IPS-18a (cell line): ENCODE results near the gene LHX4.

Experiments
- H3K27ac ChIP-seq: one replicate; pipeline ENCODE4 v1.5.1; 2013; ENCODE audit warnings: low read length
- H3K27me3 ChIP-seq: one replicate; pipeline ENCODE4 v1.6.1; 2013; ENCODE audit warnings: mild to moderate bottlenecking, low read length; ENCODE audit not compliant: control insufficient read depth, insufficient read depth
- H3K36me3 ChIP-seq: one replicate; pipeline ENCODE4 v1.6.1; 2013; ENCODE audit warnings: low read depth, low read length; ENCODE audit not compliant: control insufficient read depth
- H3K4me1 ChIP-seq: one replicate; pipeline ENCODE4 v1.6.1; 2013; ENCODE audit warnings: low read depth, low read length; ENCODE audit not compliant: control insufficient read depth
- H3K4me3 ChIP-seq: one replicate; pipeline ENCODE4 v1.5.1; 2013; ENCODE audit warnings: low read length
- H3K9ac ChIP-seq: one replicate; pipeline ENCODE4 v1.6.1; 2013; ENCODE audit warnings: mild to moderate bottlenecking, low read length, moderate library complexity
- H3K9me3 ChIP-seq: one replicate; pipeline ENCODE4 v1.6.1; 2013; ENCODE audit warnings: low read depth, low read length; ENCODE audit not compliant: control insufficient read depth

The LHX4 gene

DNA sequence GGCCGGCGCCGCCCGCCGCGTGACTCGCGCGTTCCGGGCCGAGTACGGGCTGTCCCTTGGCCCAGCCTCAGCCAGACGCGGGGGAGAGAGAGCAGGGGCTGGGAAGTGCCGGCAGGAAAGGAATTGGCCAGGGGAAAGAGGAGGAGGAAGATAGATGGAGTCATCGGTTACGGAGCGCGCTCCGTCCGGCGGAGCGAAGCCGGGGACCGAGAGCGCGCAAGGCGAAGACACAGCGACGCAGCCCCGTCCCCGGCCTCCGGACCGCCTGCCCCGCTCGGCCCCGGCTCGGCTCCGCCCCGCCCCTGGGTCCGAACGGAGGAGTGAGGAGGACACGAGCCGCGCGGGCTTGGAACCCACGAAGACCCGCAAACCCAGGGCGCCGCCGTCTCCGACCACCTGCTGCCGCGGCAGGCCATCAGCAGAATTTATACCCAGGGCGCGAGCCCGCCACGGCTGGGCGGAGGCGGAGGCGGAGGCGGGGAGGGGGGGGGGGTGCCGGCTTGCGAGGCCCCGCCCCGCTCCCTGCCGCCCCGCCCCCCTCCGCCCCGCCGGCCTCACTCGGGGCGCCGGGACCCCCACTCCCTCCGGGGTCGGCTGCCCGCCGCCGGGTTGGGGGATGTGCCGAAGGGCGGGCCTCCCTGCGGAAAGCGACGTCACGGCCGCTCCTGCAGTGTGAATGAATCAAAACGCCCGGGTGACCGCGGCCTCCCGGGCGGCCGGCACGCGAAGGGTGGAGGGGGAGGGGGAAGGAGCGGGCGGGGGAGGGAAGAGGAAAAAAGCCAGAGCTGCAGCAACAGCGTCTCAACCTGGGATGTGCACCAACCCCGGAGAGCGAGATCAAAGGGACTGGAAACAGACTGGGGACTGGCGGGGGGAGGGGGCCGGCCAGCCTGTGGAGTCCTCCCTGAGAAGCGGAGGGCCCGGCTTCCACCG is at the start of gene LHX4:
TSS of gene LHX4 (plus strand) at position 782 of the 933 bp plus-strand sequence. CDS start 266 bp downstream, outside the sequence.
- Histone ChIP-seq H3K9me3 (no peaks in the 10 kb centered on the region), H3K36me3 (no peaks in the 10 kb centered on the region), H3K4me1 (peaks cover 20% of the 10 kb centered on the region), H3K4me3 (peak within 1 kb of the TSS; percentile 80), H3K9ac (peak within 1 kb of the TSS; percentile 52), H3K27ac (no peak within 1 kb of the TSS), H3K27me3 (peaks cover 90% of the 10 kb centered on the region)

DNA sequence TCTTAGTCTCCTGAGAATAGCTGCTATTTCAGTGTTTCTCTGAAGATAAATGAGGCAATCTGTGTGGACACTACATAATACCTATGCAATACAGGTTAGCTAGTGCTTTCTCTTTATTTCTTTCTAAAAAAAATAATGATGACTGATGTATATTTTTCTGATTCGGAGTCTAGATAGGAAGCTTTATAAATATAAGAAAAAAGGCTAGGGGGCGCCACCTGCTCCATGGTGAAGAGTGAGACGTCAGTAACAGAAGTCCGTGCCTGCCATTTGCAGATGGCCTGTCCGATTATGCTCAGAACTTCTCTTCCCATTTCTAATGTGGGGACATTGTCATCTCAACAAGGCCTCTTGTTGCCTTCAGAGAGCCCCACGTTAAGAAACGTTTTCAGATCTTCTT is 49.0 kb upstream of the LHX4 start:
- Histone ChIP-seq H3K36me3 (peaks cover 17% of the 10 kb centered on the region), H3K27ac (no peak overlapping the region), H3K27me3 (no peaks in the 10 kb centered on the region), H3K9ac (no peak overlapping the region), H3K4me1 (no peaks in the 10 kb centered on the region), H3K4me3 (no peak overlapping the region), H3K9me3 (no peaks in the 10 kb centered on the region)

DNA sequence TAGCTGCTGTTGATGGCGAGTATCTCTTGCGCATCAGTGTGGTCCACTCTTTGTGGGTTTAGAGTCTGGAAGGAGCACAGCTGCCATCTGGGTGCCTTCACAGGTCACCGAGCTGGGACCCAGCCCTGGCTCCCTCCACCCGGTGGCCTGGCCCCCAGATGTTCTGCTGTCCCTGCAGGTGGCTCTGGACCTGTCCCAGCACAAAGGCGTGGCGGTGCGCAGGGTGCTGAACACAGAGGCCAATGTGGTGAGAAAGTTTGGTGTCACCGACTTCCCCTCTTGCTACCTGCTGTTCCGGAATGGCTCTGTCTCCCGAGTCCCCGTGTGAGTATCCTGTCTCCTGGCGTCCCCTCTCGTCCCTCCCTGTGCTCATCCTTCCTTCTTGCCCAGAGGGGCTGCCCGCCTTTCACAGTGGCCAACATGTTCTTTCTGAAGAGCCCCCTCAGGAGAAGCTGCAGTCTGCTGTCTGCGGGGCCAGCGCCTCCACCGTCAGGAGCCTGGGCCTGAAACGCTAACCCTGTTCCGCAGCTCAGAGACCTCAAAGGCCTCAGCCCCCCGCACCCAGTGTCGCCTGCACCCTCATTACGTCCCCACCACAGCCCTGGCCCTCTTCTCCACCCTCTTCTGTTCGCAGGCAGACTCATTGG is 47.9 kb upstream of the LHX4 start:
- no peaks in the 10 kb centered on the region for H3K27me3 ChIP-seq
- H3K36me3 ChIP-seq = peaks cover 24% of the 10 kb centered on the region
- no peaks in the 10 kb centered on the region for H3K9me3 ChIP-seq
- no peak overlapping the region for H3K9ac ChIP-seq
- no peaks in the 10 kb centered on the region for H3K4me1 ChIP-seq
- no peak overlapping the region for H3K27ac ChIP-seq
- no peak overlapping the region for H3K4me3 ChIP-seq

DNA sequence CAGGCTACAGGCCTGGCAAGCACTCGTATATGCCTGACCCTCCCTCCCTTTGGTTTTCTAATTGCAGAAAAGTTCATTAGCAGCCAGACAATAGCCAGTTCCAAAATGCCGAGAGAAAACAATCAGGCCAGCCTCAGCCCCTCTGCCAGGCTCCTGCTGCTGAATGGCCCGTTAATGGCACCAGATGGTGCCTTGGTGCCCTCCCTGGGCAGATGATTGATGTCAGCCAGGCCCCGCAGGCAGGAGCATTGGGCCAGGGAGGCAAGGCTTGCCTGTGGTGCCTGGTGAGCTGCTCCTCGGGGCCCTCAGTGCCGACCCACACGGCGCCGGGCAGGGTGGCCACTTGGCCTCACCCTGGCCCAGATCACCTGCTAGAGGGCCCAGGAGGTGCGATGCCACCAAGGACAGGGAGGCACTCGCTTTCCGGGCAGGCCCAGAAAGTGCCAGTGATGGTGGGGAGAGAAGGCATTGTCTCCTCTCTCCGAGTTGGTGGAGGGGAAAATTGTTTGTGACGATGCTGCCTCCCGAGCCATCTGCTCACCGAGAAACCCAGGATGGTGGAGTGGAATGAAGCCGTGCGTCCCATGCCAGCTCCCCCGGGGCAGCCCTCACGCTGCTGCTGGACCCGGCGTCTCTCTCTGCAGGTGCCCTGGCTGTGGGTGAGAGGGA is 47.3 kb upstream of the LHX4 start:
- peaks cover 24% of the 10 kb centered on the region for H3K36me3 ChIP-seq

DNA sequence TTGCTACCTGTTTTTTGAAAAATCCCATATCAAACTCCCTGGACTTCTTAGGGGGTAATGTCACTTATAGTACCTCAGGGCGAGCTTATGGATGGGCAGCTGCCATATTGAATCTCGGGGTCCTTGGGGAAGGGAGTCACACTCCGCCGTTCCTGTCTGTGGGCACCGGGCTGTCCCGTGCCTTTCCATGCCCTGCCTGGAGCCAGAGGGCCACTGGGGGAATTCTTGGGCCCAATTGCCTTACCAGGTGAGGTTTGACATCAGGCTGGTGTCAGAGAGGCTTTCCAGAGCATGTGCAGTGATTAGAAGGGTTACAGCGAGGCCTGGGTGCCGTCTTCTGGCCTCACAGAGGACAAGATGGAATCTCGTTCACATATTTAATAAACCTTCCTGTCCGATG is 46.6 kb upstream of the LHX4 start:
- H3K9ac ChIP-seq = no peak overlapping the region
- no peak overlapping the region for H3K4me3 ChIP-seq
- H3K36me3 ChIP-seq = peaks cover 24% of the 10 kb centered on the region
- no peaks in the 10 kb centered on the region for H3K9me3 ChIP-seq
- H3K4me1 ChIP-seq = no peaks in the 10 kb centered on the region
- H3K27ac ChIP-seq = no peak overlapping the region
- no peaks in the 10 kb centered on the region for H3K27me3 ChIP-seq

More for the DNA sequence above, 47.3 kb upstream of the LHX4 start:
- no peaks in the 10 kb centered on the region for H3K4me1 ChIP-seq
- no peak overlapping the region for H3K4me3 ChIP-seq
- no peak overlapping the region for H3K9ac ChIP-seq
- no peak overlapping the region for H3K27ac ChIP-seq
- H3K27me3 ChIP-seq = no peaks in the 10 kb centered on the region
- no peaks in the 10 kb centered on the region for H3K9me3 ChIP-seq

- H3K36me3 ChIP-seq = peaks cover 28% of the 10 kb centered on the region
- H3K9ac ChIP-seq = no peak overlapping the region
These were observed 46.0 kb upstream of the LHX4 start for GRCh38 chr1:180184041-180184440.

GRCh38 chr1:180185281-180185680 is 44.8 kb upstream of the LHX4 start:
- Histone ChIP-seq H3K4me1 (no peaks in the 10 kb centered on the region), H3K27me3 (no peaks in the 10 kb centered on the region), H3K4me3 (no peak overlapping the region), H3K27ac (no peak overlapping the region), H3K9me3 (no peaks in the 10 kb centered on the region), H3K9ac (no peak overlapping the region), H3K36me3 (peaks cover 37% of the 10 kb centered on the region)

More at GRCh38 chr1:180184041-180184440, 46.0 kb upstream of the LHX4 start:
- Histone ChIP-seq H3K27ac (no peak overlapping the region), H3K4me1 (no peaks in the 10 kb centered on the region), H3K27me3 (no peaks in the 10 kb centered on the region), H3K9me3 (no peaks in the 10 kb centered on the region), H3K4me3 (no peak overlapping the region)

DNA sequence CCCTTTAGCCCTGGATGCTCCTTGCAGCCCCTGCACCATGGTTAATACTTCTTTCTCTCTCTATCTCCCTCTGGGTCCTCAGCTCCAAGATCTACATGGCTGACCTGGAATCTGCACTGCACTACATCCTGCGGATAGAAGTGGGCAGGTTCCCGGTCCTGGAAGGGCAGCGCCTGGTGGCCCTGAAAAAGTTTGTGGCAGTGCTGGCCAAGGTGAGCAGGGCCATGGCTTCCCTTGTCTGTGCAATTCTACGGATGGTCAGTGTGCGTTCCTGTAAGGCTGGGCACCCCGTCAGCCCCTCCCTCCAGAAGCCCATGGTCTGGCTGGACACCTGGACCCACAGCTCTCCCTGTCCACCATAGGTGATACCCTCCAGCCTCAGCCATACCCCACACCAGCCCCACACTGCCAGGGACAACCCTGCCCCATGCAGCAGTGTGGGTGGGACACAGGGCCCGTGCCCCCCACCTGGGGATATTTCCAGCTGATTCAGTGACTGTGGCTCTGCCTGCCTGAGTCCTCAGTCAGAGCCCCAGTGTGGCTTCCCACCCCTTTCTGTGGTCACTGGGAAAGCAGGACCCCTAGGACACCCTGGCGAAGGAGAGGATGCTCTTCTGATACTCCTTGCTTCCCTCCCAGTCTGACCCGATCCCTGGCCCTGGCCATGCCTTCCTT is 44.0 kb upstream of the LHX4 start:
- Histone ChIP-seq H3K36me3 (peaks cover 44% of the 10 kb centered on the region), H3K27ac (no peak overlapping the region), H3K27me3 (no peaks in the 10 kb centered on the region), H3K9ac (no peak overlapping the region), H3K4me3 (no peak overlapping the region), H3K9me3 (no peaks in the 10 kb centered on the region), H3K4me1 (no peaks in the 10 kb centered on the region)

- no peak overlapping the region for H3K9ac ChIP-seq
- peaks cover 44% of the 10 kb centered on the region for H3K36me3 ChIP-seq
- H3K4me1 ChIP-seq = no peaks in the 10 kb centered on the region
- no peaks in the 10 kb centered on the region for H3K27me3 ChIP-seq
- H3K9me3 ChIP-seq = no peaks in the 10 kb centered on the region
- no peak overlapping the region for H3K4me3 ChIP-seq
- H3K27ac ChIP-seq = no peak overlapping the region
These were observed 43.2 kb upstream of the LHX4 start for GRCh38 chr1:180186831-180187230.

GRCh38 chr1:180187626-180188025 is 42.4 kb upstream of the LHX4 start:
- Histone ChIP-seq H3K36me3 (peaks cover 41% of the 10 kb centered on the region), H3K27ac (no peak overlapping the region), H3K9me3 (no peaks in the 10 kb centered on the region), H3K4me3 (no peak overlapping the region), H3K9ac (no peak overlapping the region), H3K27me3 (no peaks in the 10 kb centered on the region), H3K4me1 (no peaks in the 10 kb centered on the region)

DNA sequence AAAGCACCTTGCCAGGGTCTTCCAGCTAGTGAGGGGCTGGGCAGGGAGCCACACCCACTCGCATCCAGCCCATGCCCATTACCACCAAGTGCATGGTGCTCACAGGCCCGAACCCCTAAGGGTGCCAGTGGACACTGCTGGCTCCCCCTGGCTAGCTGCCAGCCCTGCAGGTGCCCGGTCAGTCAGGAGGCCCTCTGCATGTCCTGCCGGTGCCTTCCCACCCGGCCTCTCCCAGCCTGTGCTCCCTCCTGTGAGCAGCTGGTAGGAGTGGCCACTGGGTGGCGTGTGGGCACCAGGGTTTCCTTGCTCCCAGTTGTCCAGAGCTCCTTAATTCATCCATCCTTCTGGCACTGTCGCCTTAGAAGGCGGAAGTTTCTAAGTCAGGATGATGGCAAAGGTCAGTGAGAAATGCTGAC is 42.0 kb upstream of the LHX4 start:
- H3K36me3 ChIP-seq = peaks cover 41% of the 10 kb centered on the region
- no peak overlapping the region for H3K27ac ChIP-seq
- H3K27me3 ChIP-seq = no peaks in the 10 kb centered on the region
- no peak overlapping the region for H3K9ac ChIP-seq
- no peak overlapping the region for H3K4me3 ChIP-seq
- no peaks in the 10 kb centered on the region for H3K4me1 ChIP-seq
- H3K9me3 ChIP-seq = no peaks in the 10 kb centered on the region
